ENCODE measurements around the gene NEDD4L. TPM values are rescaled to one million over a fixed set of nuclear protein-coding genes. Genes with fewer than 3 reads are reported as not detected.

NEDD4L gene
- total RNA-seq, 4 donors from 2014 or later = 44.0 to 104 (median 59.6) TPM

GRCh38 chr18:58394046-58394445 is 350.0 kb downstream of the NEDD4L start:
- 96% methylated on average over 7 of the region's 7 CpGs for WGBS
- TF ChIP-seq POLR2AphosphoS5 (IDR thresholded peaks at IDR 0.05) (no peak), EP300 (IDR thresholded peaks at IDR 0.05) (no peak), POLR2A (IDR thresholded peaks at IDR 0.05) (no peak), CTCF (IDR thresholded peaks at IDR 0.05) (no peak)
- no peak overlapping the region for H3K4me3 ChIP-seq
- H3K9me3 ChIP-seq = no peaks in the 10 kb centered on the region
- H3K36me3 ChIP-seq = peaks cover 8% of the 10 kb centered on the region
- peaks cover 7% of the 10 kb centered on the region for H3K4me1 ChIP-seq
- no peaks in the 10 kb centered on the region for H3K27me3 ChIP-seq
- peak in 1 of 2 donors; percentile 37 for DNase-seq (ENCODE audit: low spot score in 2 of 2)
- H3K27ac ChIP-seq = no peak overlapping the region

GRCh38 chr18:58394602-58395425 is 350.8 kb downstream of the NEDD4L start:
- Histone ChIP-seq H3K9me3 (no peaks in the 10 kb centered on the region), H3K4me1 (peaks cover 7% of the 10 kb centered on the region), H3K36me3 (peaks cover 5% of the 10 kb centered on the region), H3K4me3 (no peak overlapping the region), H3K27me3 (no peaks in the 10 kb centered on the region), H3K27ac (no peak overlapping the region)
- TF ChIP-seq POLR2AphosphoS5 (IDR thresholded peaks at IDR 0.05) = no peak
- no peak for TF ChIP-seq POLR2A (IDR thresholded peaks at IDR 0.05)
- TF ChIP-seq EP300 (IDR thresholded peaks at IDR 0.05) = no peak
- no peak for TF ChIP-seq CTCF (IDR thresholded peaks at IDR 0.05)
- no peak for DNase-seq (ENCODE audit: low spot score in 2 of 2)
- WGBS = 91% methylated on average over 9 of the region's 12 CpGs

GRCh38 chr18:58396144-58396543 is 352.1 kb downstream of the NEDD4L start:
- Histone ChIP-seq H3K4me1 (peaks cover 7% of the 10 kb centered on the region), H3K4me3 (no peak overlapping the region), H3K9me3 (no peaks in the 10 kb centered on the region), H3K36me3 (no peaks in the 10 kb centered on the region), H3K27me3 (no peaks in the 10 kb centered on the region), H3K27ac (no peak overlapping the region)
- TF ChIP-seq POLR2A (IDR thresholded peaks at IDR 0.05) (no peak), CTCF (IDR thresholded peaks at IDR 0.05) (no peak), POLR2AphosphoS5 (IDR thresholded peaks at IDR 0.05) (no peak), EP300 (IDR thresholded peaks at IDR 0.05) (no peak)
- WGBS = 84% methylated on average over 10 of the region's 10 CpGs
- no peak for DNase-seq (ENCODE audit: low spot score in 2 of 2)

- Histone ChIP-seq H3K4me3 (no peak overlapping the region), H3K27me3 (no peaks in the 10 kb centered on the region), H3K9me3 (no peaks in the 10 kb centered on the region), H3K36me3 (no peaks in the 10 kb centered on the region), H3K27ac (no peak overlapping the region), H3K4me1 (peaks cover 3% of the 10 kb centered on the region)
- no peak for DNase-seq (ENCODE audit: low spot score in 2 of 2)
- WGBS = 80% methylated on average over 3 of the region's 3 CpGs
- TF ChIP-seq CTCF (IDR thresholded peaks at IDR 0.05) (no peak), POLR2A (IDR thresholded peaks at IDR 0.05) (no peak), EP300 (IDR thresholded peaks at IDR 0.05) (no peak), POLR2AphosphoS5 (IDR thresholded peaks at IDR 0.05) (no peak)
These were observed 352.9 kb downstream of the NEDD4L start for GRCh38 chr18:58396966-58397365.

GRCh38 chr18:58397385-58398132 is 353.5 kb downstream of the NEDD4L start:
- H3K4me1 ChIP-seq = peaks cover 3% of the 10 kb centered on the region
- no peaks in the 10 kb centered on the region for H3K36me3 ChIP-seq
- no peak for DNase-seq (ENCODE audit: low spot score in 2 of 2)
- H3K9me3 ChIP-seq = no peaks in the 10 kb centered on the region
- no peak overlapping the region for H3K4me3 ChIP-seq
- H3K27ac ChIP-seq = no peak overlapping the region
- WGBS = 91% methylated on average over 9 of the region's 9 CpGs
- TF ChIP-seq POLR2AphosphoS5 (IDR thresholded peaks at IDR 0.05) (no peak), CTCF (IDR thresholded peaks at IDR 0.05) (no peak), EP300 (IDR thresholded peaks at IDR 0.05) (no peak), POLR2A (IDR thresholded peaks at IDR 0.05) (no peak)
- H3K27me3 ChIP-seq = no peaks in the 10 kb centered on the region
